Choroid plexus epithelial cell (primary cell): ENCODE data around the gene POMGNT2.
A peak's percentile ranks its signal among the peaks of the same experiment; 100 is the strongest.

Experiments
- DNase-seq: peaks from one replicate; pipeline ENCODE4 v3.0.0-alpha.2; 2010; ENCODE audit warnings: low read depth
- H3K4me3 ChIP-seq: 2 replicates; pipeline ENCODE4 v1.5.1; 2011; ENCODE audit warnings: low read depth, mild to moderate bottlenecking, control low read depth, low read length, moderate library complexity
- TF ChIP-seq, protein P1 (sequence below): conservative IDR thresholded peaks from 2 replicates; pipeline ENCODE4 v1.5.1; 2011; ENCODE audit warnings: low read depth, mild to moderate bottlenecking, control low read depth, inconsistent platforms, low read length, moderate library complexity

The POMGNT2 gene

DNA sequence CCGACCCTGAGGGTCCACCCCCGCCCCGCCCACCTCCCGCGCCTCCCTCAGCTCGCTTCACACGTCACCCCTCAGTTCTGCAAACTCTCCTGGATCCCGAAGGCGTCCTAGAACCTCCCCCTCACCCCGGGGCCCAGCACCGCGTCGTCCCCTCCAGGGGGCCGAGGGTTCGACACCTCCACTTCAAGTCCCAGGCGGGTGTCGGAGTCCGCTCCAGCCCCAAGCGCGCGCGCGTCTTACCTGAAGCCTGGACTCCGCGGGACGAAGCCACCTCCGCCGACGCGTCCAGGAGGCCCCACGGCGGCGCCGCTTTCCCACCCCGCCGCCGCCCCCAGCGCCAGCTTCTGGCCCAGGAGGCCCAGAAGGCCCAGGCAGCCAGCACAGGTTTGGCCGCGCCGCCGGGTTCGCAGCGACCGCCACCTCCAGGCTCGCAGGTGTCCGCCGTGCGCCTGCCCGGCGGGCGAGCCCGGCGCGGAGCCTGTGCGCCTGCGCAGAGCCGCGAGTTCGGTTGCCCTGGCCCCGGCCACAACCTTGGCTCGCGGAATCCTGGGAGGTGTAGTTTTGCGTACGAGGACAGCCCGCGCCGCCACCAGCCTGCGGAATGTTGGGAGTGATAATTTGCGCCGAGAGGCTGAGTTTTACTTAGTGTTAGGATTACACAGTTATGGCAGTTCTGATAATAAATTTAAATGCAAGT, at the start of gene POMGNT2:
Gene POMGNT2, minus strand, starts transcription at position 484 of the 697 bp plus-strand sequence. CDS start 24,648 bp downstream, outside the sequence.
- TF ChIP-seq, protein P1, sequence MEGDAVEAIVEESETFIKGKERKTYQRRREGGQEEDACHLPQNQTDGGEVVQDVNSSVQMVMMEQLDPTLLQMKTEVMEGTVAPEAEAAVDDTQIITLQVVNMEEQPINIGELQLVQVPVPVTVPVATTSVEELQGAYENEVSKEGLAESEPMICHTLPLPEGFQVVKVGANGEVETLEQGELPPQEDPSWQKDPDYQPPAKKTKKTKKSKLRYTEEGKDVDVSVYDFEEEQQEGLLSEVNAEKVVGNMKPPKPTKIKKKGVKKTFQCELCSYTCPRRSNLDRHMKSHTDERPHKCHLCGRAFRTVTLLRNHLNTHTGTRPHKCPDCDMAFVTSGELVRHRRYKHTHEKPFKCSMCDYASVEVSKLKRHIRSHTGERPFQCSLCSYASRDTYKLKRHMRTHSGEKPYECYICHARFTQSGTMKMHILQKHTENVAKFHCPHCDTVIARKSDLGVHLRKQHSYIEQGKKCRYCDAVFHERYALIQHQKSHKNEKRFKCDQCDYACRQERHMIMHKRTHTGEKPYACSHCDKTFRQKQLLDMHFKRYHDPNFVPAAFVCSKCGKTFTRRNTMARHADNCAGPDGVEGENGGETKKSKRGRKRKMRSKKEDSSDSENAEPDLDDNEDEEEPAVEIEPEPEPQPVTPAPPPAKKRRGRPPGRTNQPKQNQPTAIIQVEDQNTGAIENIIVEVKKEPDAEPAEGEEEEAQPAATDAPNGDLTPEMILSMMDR = no peak
- peak within 1 kb of the TSS; percentile 76 for H3K4me3 ChIP-seq
- peak; percentile 81 for DNase-seq

DNA sequence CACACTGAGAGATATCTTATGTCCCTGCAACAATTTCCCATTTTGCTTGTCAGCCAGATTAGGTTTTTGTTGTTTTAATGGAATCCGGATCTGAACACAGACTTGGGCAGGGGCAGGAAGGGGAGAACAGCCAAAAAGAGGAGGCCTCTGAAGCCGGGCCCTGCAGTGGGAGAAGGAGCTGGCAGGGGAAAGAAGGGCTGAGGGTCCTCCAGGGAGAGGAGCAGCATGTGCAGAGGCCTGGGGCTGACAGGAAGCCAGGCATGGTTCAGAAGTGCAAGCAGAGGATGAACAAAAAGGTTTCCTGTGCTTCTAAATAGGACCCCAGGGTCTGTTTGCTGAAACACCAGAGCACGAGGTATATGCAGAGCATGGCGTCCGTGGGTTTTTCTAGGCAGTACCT, 49.1 kb upstream of the POMGNT2 start:
- TF ChIP-seq, protein P1 = no peak
- no peak overlapping the region for H3K4me3 ChIP-seq
- DNase-seq = no peak

DNA sequence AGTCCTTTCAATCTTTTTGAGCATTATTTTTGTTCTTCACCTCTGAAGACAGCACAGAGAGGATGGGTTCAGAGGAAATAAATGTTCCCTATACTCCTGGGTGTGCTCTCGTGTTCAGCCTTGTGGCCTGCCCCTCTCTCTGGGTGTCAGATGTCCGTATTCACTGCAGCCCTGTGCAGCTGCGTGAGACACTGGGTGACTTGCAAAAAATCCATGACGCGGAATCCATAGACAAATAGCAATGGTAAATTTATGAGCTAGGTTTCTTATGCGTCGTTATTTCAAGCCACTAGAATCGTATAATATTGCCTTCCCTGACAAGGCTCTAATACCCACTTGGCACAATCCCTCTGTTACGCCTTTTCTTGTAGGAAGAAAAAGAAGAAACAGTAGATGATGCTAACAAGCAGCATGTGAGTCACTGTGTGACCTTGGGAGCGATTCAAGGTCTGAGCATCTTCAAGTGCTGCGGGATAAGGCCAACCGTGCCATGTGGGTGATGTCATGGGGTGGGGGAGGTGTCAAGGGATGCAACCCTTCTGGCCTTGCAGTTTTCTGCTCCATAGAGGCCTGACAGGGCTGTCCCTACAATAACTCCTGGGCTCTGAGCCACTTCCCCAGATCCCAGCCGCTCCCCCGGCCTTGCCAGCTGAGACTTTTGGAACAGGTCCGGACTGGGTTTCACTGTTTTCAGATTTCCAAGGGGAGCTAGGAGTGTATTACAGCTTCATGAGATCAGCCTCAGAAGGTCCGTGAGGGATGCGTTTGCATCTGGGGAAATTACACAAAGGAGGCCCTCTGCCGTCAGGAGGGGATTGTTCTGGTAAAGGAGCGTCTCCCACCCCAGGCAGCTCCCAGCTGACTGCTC, 47.6 kb upstream of the POMGNT2 start:
- TF ChIP-seq, protein P1 = no peak
- no peak overlapping the region for H3K4me3 ChIP-seq
- DNase-seq = no peak

DNA sequence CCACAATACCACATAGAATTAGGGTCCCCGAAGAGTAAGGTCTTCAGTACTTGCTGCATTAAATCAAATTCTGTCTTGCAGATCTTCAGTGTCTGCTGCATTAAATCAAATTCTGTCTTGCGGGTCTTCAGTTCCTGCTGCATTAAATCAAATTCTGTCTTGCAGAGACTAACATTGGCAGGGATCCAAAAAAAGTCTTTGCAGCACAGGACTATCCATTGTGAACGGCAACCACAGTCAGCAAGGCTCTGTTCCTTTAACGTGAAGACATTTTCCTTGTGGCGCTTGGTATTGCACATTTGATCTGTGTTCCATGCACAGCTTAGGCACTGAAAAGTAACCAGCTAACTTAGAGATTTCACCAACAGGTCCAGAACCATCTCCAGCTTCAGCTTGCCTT, 46.8 kb upstream of the POMGNT2 start:
- H3K4me3 ChIP-seq = no peak overlapping the region
- TF ChIP-seq, protein P1 = no peak
- peak; percentile 16 for DNase-seq

DNA sequence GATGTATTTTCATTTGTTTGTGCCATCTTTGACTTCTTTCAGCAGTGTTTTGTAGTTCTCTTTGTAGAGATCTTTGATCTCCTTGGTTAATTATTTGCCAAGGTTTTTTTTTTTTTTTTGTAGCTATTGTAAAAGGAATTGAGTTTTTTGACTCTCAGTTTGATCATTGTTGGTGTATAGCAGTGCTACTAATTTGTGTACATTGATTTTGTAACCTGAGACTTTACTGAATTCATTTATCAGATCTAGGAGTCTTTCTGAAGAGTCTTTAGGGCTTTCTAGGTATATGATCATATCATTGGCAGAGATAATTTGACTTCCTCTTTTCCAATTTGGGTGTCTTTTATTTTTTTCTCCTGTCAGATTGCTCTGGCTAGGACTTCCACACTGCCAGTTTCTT, 42.2 kb upstream of the POMGNT2 start:
- H3K4me3 ChIP-seq = no peak overlapping the region
- TF ChIP-seq, protein P1 = no peak
- no peak for DNase-seq

DNA sequence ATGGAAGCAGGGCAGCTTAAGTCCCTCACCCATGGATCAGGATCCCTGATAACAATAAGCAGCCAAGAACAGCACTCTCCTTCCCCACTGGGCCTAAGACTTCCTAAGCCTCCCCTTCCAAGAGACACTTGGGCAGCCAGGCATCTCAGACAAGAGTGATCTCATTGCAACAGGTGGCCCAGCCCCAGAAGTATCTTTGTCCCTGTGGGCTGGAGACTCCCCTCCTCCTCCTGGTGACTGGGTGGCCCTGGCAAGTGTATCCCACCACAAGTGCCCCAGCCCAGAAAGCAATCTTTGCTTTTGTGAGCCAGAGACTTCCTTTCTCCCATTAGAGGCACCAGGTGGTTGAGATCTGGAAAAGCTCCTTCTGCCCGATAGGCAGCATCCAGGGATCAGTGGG, 40.7 kb upstream of the POMGNT2 start:
- DNase-seq = no peak
- TF ChIP-seq, protein P1 = no peak
- no peak overlapping the region for H3K4me3 ChIP-seq
